Parathyroid adenoma (tissue), 2 donors: ENCODE results near the gene SRGAP3.

Source experiments
- H2AFZ ChIP-seq: fragments of 300-600 bp; sonication (generic); one replicate; pipeline ENCODE4 v1.7.0; 2017; ENCODE audit warnings: antibody characterized with exemption, mild to moderate bottlenecking
- H3K27ac ChIP-seq: fragments of 300-600 bp; sonication (generic); one replicate; pipeline ENCODE4 v1.7.0; 2017
- H3K27me3 ChIP-seq: fragments of 300-600 bp; sonication (generic); one replicate; pipeline ENCODE4 v1.7.0; 2017; ENCODE audit warnings: low read length; ENCODE audit not compliant: control insufficient read depth, insufficient read depth
- H3K36me3 ChIP-seq: fragments of 300-600 bp; sonication (generic); one replicate; pipeline ENCODE4 v1.7.0; 2017; ENCODE audit warnings: low read length; ENCODE audit not compliant: control insufficient read depth, insufficient read depth
- H3K4me1 ChIP-seq: fragments of 300-600 bp; sonication (generic); one replicate; pipeline ENCODE4 v1.7.0; 2017; ENCODE audit warnings: control low read depth
- H3K4me2 ChIP-seq: fragments of 300-600 bp; sonication (generic); one replicate; pipeline ENCODE4 v1.7.0; 2017; ENCODE audit warnings: low read length
- H3K4me3 ChIP-seq: fragments of 300-600 bp; sonication (generic); one replicate; pipeline ENCODE4 v1.7.0; 2017; ENCODE audit warnings: low read depth, low read length
- H3K79me2 ChIP-seq: fragments of 300-600 bp; sonication (generic); one replicate; pipeline ENCODE4 v1.7.0; 2017; ENCODE audit warnings: control low read depth
- H3K9ac ChIP-seq: fragments of 300-600 bp; sonication (generic); one replicate; pipeline ENCODE4 v1.7.0; 2017; ENCODE audit warnings: mild to moderate bottlenecking
- H3K9me3 ChIP-seq: fragments of 300-600 bp; sonication (generic); one replicate; pipeline ENCODE4 v1.7.0; 2017; ENCODE audit warnings: low read length; ENCODE audit not compliant: control insufficient read depth
- CTCF ChIP-seq: fragments of 300-600 bp; sonication (generic); IDR thresholded peaks from one replicate; pipeline ENCODE4 v1.7.0; 2017; ENCODE audit warnings: antibody characterized with exemption, mild to moderate bottlenecking
- donor health status: primary hyperparathyroidism.

The SRGAP3 gene

GRCh38 chr3:9198899-9199335 is 50.5 kb downstream of the SRGAP3 start:
- Histone ChIP-seq H3K27ac (no peak overlapping the region), H3K4me2 (no peak overlapping the region), H3K9ac (no peak overlapping the region), H3K9me3 (no peaks in the 10 kb centered on the region), H3K4me1 (no peaks in the 10 kb centered on the region), H3K79me2 (no peaks in the 10 kb centered on the region), H3K27me3 (no peaks in the 10 kb centered on the region), H3K36me3 (no peaks in the 10 kb centered on the region), H2AFZ (no peak overlapping the region), H3K4me3 (no peak overlapping the region)
- no peak for TF ChIP-seq CTCF

DNA sequence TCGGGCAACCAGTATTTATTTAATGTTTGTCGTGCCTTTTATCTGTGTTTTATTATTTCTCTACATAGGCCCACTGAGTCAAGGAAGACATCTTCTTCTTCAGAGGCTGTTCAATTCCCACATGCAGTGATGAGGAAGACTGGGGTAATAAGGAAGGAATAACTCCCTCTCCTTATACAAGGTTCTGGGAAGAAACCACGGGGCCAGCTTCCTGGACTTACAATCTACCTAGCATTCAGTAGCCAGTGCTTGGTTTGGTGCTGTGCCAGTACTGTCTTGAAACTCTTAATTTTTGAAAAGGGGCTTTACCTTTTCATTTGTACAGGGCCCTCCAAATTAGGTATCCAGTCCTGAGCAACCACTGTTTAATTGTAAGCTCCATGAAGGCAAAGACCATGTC is 51.2 kb downstream of the SRGAP3 start:
- no peak overlapping the region for H3K27ac ChIP-seq
- no peak overlapping the region for H3K9ac ChIP-seq
- no peak overlapping the region for H2AFZ ChIP-seq
- H3K4me3 ChIP-seq: no peak overlapping the region
- H3K79me2 ChIP-seq: no peaks in the 10 kb centered on the region
- no peaks in the 10 kb centered on the region for H3K36me3 ChIP-seq
- H3K4me2 ChIP-seq: no peak overlapping the region
- no peaks in the 10 kb centered on the region for H3K4me1 ChIP-seq
- no peaks in the 10 kb centered on the region for H3K9me3 ChIP-seq
- TF ChIP-seq CTCF: no peak
- no peaks in the 10 kb centered on the region for H3K27me3 ChIP-seq

- Histone ChIP-seq H3K27me3 (no peaks in the 10 kb centered on the region), H3K9ac (no peak overlapping the region), H3K79me2 (no peaks in the 10 kb centered on the region), H3K4me2 (no peak overlapping the region), H3K9me3 (no peaks in the 10 kb centered on the region), H3K27ac (no peak overlapping the region), H2AFZ (no peak overlapping the region), H3K4me1 (no peaks in the 10 kb centered on the region), H3K36me3 (no peaks in the 10 kb centered on the region), H3K4me3 (no peak overlapping the region)
- TF ChIP-seq CTCF: no peak
These were observed 53.4 kb downstream of the SRGAP3 start for GRCh38 chr3:9196020-9196419.

DNA sequence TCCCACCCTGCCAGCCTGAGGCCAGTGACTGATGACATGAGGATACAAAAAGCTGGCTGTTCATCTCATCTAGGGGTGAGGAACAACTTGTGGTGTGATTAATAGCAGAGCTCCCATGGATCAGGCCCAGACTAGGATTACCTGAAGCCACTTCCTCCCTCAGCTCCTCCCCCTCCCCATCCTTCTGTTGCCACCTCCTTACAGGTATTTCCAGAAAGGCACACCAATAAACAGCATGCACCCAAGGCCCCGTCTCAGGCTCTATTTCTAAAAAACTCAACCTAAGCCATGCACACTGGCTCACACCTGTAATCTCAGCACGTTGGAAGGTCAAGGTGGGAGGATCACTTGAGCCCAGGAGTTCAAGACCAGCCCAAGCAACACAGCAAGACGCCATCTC is 54.1 kb downstream of the SRGAP3 start:
- no peaks in the 10 kb centered on the region for H3K36me3 ChIP-seq
- no peak overlapping the region for H3K9ac ChIP-seq
- no peak overlapping the region for H3K4me3 ChIP-seq
- no peak overlapping the region for H2AFZ ChIP-seq
- no peak for TF ChIP-seq CTCF
- H3K27me3 ChIP-seq: no peaks in the 10 kb centered on the region
- no peak overlapping the region for H3K27ac ChIP-seq
- no peaks in the 10 kb centered on the region for H3K4me1 ChIP-seq
- no peaks in the 10 kb centered on the region for H3K79me2 ChIP-seq
- no peaks in the 10 kb centered on the region for H3K9me3 ChIP-seq
- H3K4me2 ChIP-seq: no peak overlapping the region

- H3K36me3 ChIP-seq: no peaks in the 10 kb centered on the region
These were observed 54.8 kb downstream of the SRGAP3 start for GRCh38 chr3:9194509-9195184.

More at GRCh38 chr3:9194509-9195184, 54.8 kb downstream of the SRGAP3 start:
- H3K79me2 ChIP-seq: no peaks in the 10 kb centered on the region
- H3K27me3 ChIP-seq: no peaks in the 10 kb centered on the region
- no peaks in the 10 kb centered on the region for H3K4me1 ChIP-seq
- no peak overlapping the region for H3K4me2 ChIP-seq
- TF ChIP-seq CTCF: no peak
- H3K4me3 ChIP-seq: no peak overlapping the region
- H3K9me3 ChIP-seq: no peaks in the 10 kb centered on the region
- no peak overlapping the region for H2AFZ ChIP-seq
- no peak overlapping the region for H3K27ac ChIP-seq
- H3K9ac ChIP-seq: no peak overlapping the region
